ENCODE data around the gene SGCD.

SGCD gene

GRCh38 chr5:156400231-156400986, 73.4 kb downstream of the SGCD start:
- no peak for DNase-seq (ENCODE audit: low read depth)

- DNase-seq (ENCODE audit: low read depth) = no peak
Observed at GRCh38 chr5:156401804-156402203, 74.8 kb downstream of the SGCD start.

- no peak for DNase-seq (ENCODE audit: low read depth)
Observed at GRCh38 chr5:156402387-156402921, 75.5 kb downstream of the SGCD start.

GRCh38 chr5:156405988-156406387, 79.0 kb downstream of the SGCD start:
- no peak for DNase-seq (ENCODE audit: low read depth)

GRCh38 chr5:156407251-156407650, 80.3 kb downstream of the SGCD start:
- DNase-seq (ENCODE audit: low read depth) = no peak

DNA sequence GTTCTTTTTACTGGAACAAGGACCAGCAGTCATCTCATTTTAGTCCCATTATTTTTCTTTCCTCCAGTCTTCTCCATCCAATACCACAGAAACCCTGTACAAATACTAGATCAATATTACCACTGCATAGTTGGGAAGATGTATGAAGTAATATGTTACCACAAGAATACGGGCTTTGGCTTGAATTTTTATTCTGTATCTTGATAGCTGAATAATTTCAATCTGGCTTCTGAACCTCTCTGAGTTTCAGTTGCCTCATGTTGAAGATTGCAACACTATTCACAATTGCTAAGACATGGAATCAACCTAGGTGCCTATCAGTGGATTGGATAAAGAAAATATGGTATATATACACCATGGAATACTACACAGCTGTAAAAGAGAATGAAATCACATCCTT, 82.9 kb downstream of the SGCD start:
- no peak for DNase-seq (ENCODE audit: low read depth)

- DNase-seq (ENCODE audit: low read depth) = peak; percentile 45
Observed at GRCh38 chr5:156411185-156411613, 84.2 kb downstream of the SGCD start.

DNA sequence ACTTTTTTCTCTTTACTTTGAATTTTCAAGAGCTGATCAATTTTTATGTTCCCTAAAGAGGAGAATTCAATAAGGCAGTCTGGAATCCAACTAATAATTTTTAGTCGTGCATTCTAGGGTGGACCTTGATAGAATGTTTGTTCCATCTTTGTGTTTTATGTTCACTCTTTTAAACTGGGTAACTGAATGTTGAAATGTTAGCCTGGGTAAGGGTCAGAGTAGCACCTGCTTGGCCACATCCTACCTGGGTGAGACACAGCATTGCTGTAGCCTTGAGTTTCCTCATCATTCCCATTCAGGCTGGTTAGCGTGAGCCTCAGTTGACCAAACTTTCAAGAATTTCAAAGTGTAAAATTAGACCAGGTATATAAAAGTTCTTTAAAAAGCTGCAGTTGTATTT, 85.0 kb downstream of the SGCD start:
- DNase-seq (ENCODE audit: low read depth) = no peak

GRCh38 chr5:156414391-156414790, 87.4 kb downstream of the SGCD start:
- DNase-seq (ENCODE audit: low read depth) = peak; percentile 36

GRCh38 chr5:156419661-156420060, 92.7 kb downstream of the SGCD start:
- no peak for DNase-seq (ENCODE audit: low read depth)

DNA sequence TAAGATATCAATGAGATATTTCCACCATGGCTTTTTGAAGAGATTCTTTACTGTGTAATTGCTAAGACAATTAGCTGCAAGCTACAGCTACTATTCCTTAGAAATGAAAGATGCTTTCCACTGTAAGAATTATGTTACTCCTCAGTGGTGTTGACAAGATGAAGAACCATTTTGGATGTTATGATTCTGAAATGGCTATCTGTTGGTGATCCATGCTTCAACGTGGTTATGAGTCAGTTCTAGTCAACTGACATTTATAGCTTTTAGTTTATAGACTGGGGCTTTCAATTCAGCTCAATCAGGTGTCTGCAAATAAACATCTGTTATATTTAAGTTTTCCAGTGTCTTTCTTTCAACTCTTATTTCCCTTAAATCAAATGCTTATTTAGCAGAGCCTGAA, 93.7 kb downstream of the SGCD start:
- DNase-seq (ENCODE audit: low read depth) = no peak

- DNase-seq (ENCODE audit: low read depth) = no peak
Observed at GRCh38 chr5:156421798-156422197, 94.8 kb downstream of the SGCD start.

- DNase-seq (ENCODE audit: low read depth) = no peak
Observed at GRCh38 chr5:156423597-156423996, 96.6 kb downstream of the SGCD start.

DNA sequence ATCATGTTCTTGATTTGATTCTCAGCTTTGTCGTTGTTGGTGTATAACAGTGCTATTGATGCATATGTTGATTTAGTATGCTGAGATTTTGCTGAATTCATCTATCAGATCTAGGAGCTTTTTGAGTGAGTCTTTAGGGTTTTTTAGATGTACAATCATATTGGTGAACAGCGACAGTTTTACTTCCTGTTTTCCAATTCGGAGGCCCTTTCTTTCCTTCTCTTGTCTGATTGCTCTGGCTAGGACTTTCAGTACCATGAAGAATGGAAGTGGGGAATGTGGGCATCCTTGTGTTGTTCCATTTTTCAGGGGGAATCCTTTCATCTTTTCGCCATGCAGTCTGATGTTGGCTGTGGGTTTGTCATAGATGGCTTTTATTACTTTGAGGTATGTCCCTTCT, 100.4 kb downstream of the SGCD start:
- DNase-seq (ENCODE audit: low read depth) = no peak

DNA sequence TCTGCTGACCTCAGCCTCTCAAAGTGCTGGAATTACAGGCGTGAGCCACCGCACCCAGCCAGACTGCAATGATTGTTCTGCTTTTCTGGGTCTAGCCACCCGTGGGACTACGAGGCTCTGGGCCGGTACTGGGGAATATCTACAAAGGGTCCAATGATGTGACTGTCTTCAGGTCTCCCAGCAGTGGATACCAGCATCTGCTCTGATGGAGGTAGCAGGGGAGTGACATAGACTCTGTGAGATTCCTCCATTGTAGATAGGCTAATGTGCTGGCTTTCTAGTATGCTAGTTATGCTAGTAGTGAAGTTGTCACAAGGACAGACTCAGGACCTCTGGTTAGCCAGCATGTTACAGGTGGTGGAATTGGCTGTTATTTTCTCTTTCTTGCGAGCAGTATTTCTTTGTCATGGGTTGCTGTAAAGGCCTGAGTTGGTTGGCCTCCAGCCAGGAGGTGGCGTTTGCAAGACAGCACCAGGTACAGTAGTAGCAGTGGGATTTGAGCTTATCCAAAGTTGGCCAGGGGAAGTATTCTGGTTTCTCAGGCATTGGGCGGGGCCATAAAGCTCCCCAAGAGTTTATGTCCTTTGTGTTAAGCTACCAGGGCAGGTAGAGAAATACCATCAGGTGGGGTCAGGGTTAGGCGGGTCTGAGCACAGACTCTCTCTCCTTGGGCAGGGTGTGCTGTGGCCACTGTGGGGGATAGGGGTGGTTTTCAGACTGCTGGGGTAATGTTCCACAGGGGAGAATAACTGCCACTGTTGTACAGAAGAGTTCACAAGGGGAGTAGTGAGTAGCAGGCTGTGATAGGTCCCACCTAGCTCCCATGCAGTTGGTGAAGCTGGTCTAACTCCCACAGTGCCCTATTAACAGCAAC, 105.2 kb downstream of the SGCD start:
- DNase-seq (ENCODE audit: low read depth) = no peak

DNA sequence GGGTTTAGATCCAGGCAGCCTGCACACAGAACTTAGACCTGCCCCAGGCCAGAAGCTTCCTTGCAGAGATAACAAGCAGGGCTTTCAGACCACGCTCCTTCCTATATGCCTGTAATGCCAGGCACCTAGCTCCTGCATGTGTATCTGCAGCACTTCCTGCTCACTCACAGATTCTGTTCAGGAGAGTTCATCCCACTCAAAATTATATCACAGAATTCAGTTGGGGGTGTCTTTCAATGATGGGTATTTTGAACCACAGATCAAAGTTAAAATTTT, 105.8 kb downstream of the SGCD start:
- no peak for DNase-seq (ENCODE audit: low read depth)

- no peak for DNase-seq (ENCODE audit: low read depth)
Observed at GRCh38 chr5:156434471-156434870, 107.5 kb downstream of the SGCD start.

GRCh38 chr5:156435101-156435500, 108.1 kb downstream of the SGCD start:
- DNase-seq (ENCODE audit: low read depth) = no peak

- no peak for DNase-seq (ENCODE audit: low read depth)
Observed at GRCh38 chr5:156438076-156438475, 111.1 kb downstream of the SGCD start.

DNA sequence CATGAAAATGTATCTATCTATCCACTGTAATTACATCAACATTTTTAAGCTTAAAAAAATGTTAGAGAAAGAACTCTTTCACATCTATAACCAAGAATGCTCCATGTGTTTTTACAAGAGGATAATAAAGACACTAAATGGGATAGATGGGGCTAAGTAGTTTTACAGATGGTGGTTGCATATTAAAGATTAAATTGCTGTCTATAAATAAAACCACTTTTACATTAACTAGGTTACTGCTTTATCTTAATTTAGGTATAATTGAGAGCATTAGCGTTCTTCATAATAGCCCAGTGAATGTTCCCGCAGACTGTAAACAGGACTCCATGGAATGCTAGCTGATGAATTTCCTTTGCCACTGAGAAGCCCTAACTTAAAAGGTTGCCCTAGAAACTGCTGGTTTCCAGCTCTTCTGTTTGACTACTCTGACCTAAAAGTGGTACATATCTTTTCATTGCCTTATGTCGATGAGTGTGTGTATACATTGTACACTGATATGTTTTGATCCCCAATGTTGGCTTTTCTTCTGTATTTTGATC, 117.9 kb downstream of the SGCD start:
- DNase-seq (ENCODE audit: low read depth) = no peak

- no peak for DNase-seq (ENCODE audit: low read depth)
Observed at GRCh38 chr5:156446526-156446925, 119.6 kb downstream of the SGCD start.

DNA sequence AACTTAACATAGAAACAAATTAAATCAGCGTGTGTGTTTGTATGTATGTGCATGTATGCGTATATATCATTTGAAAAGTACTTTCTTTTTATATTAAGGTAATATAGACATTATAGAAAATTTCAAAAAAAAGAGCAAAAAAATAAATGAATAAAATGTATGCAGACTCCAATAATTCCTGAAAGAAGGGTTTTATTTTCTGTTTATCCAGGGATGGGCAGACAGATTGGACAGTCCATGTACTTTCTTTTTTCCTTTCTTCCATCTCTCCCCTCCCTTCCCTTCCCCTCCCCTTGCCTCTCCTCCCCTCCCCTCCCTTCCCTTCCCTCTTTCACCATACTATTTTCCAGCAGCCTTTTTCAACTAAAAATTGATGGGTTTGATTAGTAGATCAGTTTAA, 123.8 kb downstream of the SGCD start:
- DNase-seq (ENCODE audit: low read depth) = no peak

DNA sequence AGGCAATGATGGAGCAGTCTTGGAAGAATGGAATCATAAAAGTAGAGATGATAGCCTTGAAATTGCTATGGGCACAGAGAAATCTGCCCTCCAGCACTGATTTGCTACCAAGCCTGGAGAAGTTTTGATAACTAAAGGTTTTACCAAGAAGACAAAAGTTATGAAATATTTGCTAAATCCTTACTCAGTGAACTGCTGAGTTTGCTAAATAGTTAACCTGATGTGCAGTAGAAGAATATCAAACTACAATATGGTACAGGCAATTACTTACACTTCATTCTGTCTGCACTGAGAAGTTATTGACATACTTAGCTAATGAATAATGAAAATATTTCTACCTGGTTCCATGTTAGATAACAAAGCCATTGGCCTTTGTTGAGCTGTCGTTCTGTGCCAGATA, 124.5 kb downstream of the SGCD start:
- no peak for DNase-seq (ENCODE audit: low read depth)
